HS-5 (cell line): Measurements from ENCODE around the gene NSF.
"Not testable (repeated sequence)": the region's sequence is repeated elsewhere in the genome, so short reads cannot be mapped to it uniquely, and the experiment has no call there.

ENCODE experiments used
- DNase-seq: peaks from one replicate; pipeline ENCODE4 v3.0.0-alpha.2; 2012; ENCODE audit warnings: low read depth

The NSF gene

GRCh38 chr17:46776298-46777005, 186.0 kb downstream of the NSF start:
- DNase-seq, result no peak

GRCh38 chr17:46777943-46778915, 187.8 kb downstream of the NSF start:
- no peak for DNase-seq

- DNase-seq, result no peak
Observed at GRCh38 chr17:46780003-46780373, 189.5 kb downstream of the NSF start.

GRCh38 chr17:46782250-46782953, 191.9 kb downstream of the NSF start:
- no peak for DNase-seq

GRCh38 chr17:46783031-46783593, 192.6 kb downstream of the NSF start:
- DNase-seq, result no peak

GRCh38 chr17:46785696-46786095, 195.2 kb downstream of the NSF start:
- DNase-seq, result no peak

GRCh38 chr17:46787478-46787877, 197.0 kb downstream of the NSF start:
- DNase-seq, result no peak

- no peak for DNase-seq
Observed at GRCh38 chr17:46788300-46788699, 197.8 kb downstream of the NSF start.

GRCh38 chr17:46788796-46789195, 198.3 kb downstream of the NSF start:
- DNase-seq, result no peak

GRCh38 chr17:46789610-46790009, 199.1 kb downstream of the NSF start:
- DNase-seq, result no peak

GRCh38 chr17:46790216-46790615, 199.7 kb downstream of the NSF start:
- no peak for DNase-seq

GRCh38 chr17:46791531-46791930, 201.1 kb downstream of the NSF start:
- DNase-seq, result no peak

GRCh38 chr17:46792071-46792470, 201.6 kb downstream of the NSF start:
- DNase-seq, result no peak

GRCh38 chr17:46793023-46793422, 202.6 kb downstream of the NSF start:
- DNase-seq, result not testable (repeated sequence)

GRCh38 chr17:46793541-46793940, 203.1 kb downstream of the NSF start:
- DNase-seq, result no peak

GRCh38 chr17:46794318-46794717, 203.8 kb downstream of the NSF start:
- DNase-seq, result no peak

- DNase-seq, result no peak
Observed at GRCh38 chr17:46795379-46795952, 205.0 kb downstream of the NSF start.

GRCh38 chr17:46796084-46796483, 205.6 kb downstream of the NSF start:
- no peak for DNase-seq

GRCh38 chr17:46796524-46796923, 206.1 kb downstream of the NSF start:
- no peak for DNase-seq

- DNase-seq, result no peak
Observed at GRCh38 chr17:46796956-46797530, 206.6 kb downstream of the NSF start.

- no peak for DNase-seq
Observed at GRCh38 chr17:46800573-46800972, 210.1 kb downstream of the NSF start.

GRCh38 chr17:46802800-46803199, 212.3 kb downstream of the NSF start:
- DNase-seq, result no peak
